ENCODE measurements around the gene MAML3. TPM values are rescaled to one million over a fixed set of nuclear protein-coding genes. Genes with fewer than 3 reads are reported as not detected.

MAML3 gene
- total RNA-seq, 1 experiment from 2014 or later, result 12.1 TPM

- Histone ChIP-seq H3K27me3 (replicated peaks; ENCODE audit: control insufficient read depth, insufficient read depth, low read length) (no peaks in the 10 kb centered on the region), H3K36me3 (ENCODE audit: control insufficient read depth, insufficient read depth, low read length) (no peaks in the 10 kb centered on the region; the same call in 1 of the 2 replicates), H3K4me1 (no peaks in the 10 kb centered on the region), H3K9me3 (no peaks in the 10 kb centered on the region), H3K4me3 (ENCODE audit: low read depth, low read length) (no peak overlapping the region)
- ChIA-PET CTCF (no interaction called here), POLR2A (interaction anchor here (0.6 kb wide), 1 partner anchor 85 kb away, joined by 3 read pairs; no protein-coding TSS in a partner anchor)
- TF ChIP-seq, protein P1, sequence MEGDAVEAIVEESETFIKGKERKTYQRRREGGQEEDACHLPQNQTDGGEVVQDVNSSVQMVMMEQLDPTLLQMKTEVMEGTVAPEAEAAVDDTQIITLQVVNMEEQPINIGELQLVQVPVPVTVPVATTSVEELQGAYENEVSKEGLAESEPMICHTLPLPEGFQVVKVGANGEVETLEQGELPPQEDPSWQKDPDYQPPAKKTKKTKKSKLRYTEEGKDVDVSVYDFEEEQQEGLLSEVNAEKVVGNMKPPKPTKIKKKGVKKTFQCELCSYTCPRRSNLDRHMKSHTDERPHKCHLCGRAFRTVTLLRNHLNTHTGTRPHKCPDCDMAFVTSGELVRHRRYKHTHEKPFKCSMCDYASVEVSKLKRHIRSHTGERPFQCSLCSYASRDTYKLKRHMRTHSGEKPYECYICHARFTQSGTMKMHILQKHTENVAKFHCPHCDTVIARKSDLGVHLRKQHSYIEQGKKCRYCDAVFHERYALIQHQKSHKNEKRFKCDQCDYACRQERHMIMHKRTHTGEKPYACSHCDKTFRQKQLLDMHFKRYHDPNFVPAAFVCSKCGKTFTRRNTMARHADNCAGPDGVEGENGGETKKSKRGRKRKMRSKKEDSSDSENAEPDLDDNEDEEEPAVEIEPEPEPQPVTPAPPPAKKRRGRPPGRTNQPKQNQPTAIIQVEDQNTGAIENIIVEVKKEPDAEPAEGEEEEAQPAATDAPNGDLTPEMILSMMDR (IDR thresholded peaks at IDR 0.05; ENCODE audit: insufficient read depth in 1 of 2, low read depth in 1 of 2, low read length in 1 of 2, severe bottlenecking in 1 of 2, unreplicated experiment in 1 of 2), result no peak
- Mint-ChIP-seq H3K4me1 (ENCODE audit: low read depth, unreplicated experiment) (peaks cover 5% of the 10 kb centered on the region), H3K36me3 (ENCODE audit: insufficient read depth, unreplicated experiment) (no peaks in the 10 kb centered on the region), H3K27ac (ENCODE audit: unreplicated experiment) (no peak overlapping the region), H3K4me3 (ENCODE audit: unreplicated experiment) (no peak overlapping the region), H3K9me3 (ENCODE audit: unreplicated experiment) (no peaks in the 10 kb centered on the region), H3K27me3 (ENCODE audit: insufficient read depth, unreplicated experiment) (no peaks in the 10 kb centered on the region)
- no peak for DNase-seq
- intact Hi-C loops (cut with micrococcal nuclease; ENCODE audit: unreplicated experiment), result no loop called here
- no TSS peak for BruUV-seq (replicated peaks)
These were observed 31.1 kb downstream of the MAML3 start for GRCh38 chr4:140122891-140123290.

GRCh38 chr4:140121646-140122045, 32.3 kb downstream of the MAML3 start:
- Mint-ChIP-seq H3K27me3 (ENCODE audit: insufficient read depth, unreplicated experiment) (no peaks in the 10 kb centered on the region), H3K36me3 (ENCODE audit: insufficient read depth, unreplicated experiment) (no peaks in the 10 kb centered on the region), H3K27ac (ENCODE audit: unreplicated experiment) (no peak overlapping the region), H3K9me3 (ENCODE audit: unreplicated experiment) (no peaks in the 10 kb centered on the region), H3K4me3 (ENCODE audit: unreplicated experiment) (no peak overlapping the region), H3K4me1 (ENCODE audit: low read depth, unreplicated experiment) (peaks cover 11% of the 10 kb centered on the region)
- intact Hi-C loops (cut with micrococcal nuclease; ENCODE audit: unreplicated experiment), result no loop called here
- CTCF ChIA-PET, result no interaction called here
- POLR2A ChIA-PET, result no interaction called here
- Histone ChIP-seq H3K9me3 (no peaks in the 10 kb centered on the region), H3K4me1 (peaks cover 5% of the 10 kb centered on the region), H3K36me3 (ENCODE audit: control insufficient read depth, insufficient read depth, low read length) (no peaks in the 10 kb centered on the region), H3K27me3 (replicated peaks; ENCODE audit: control insufficient read depth, insufficient read depth, low read length) (no peaks in the 10 kb centered on the region), H3K4me3 (ENCODE audit: low read depth, low read length) (no peak overlapping the region)
- no peak for DNase-seq
- no TSS peak for BruUV-seq (replicated peaks)
- TF ChIP-seq, protein P1 (IDR thresholded peaks at IDR 0.05; ENCODE audit: insufficient read depth in 1 of 2, low read depth in 1 of 2, low read length in 1 of 2, severe bottlenecking in 1 of 2, unreplicated experiment in 1 of 2), result no peak

DNA sequence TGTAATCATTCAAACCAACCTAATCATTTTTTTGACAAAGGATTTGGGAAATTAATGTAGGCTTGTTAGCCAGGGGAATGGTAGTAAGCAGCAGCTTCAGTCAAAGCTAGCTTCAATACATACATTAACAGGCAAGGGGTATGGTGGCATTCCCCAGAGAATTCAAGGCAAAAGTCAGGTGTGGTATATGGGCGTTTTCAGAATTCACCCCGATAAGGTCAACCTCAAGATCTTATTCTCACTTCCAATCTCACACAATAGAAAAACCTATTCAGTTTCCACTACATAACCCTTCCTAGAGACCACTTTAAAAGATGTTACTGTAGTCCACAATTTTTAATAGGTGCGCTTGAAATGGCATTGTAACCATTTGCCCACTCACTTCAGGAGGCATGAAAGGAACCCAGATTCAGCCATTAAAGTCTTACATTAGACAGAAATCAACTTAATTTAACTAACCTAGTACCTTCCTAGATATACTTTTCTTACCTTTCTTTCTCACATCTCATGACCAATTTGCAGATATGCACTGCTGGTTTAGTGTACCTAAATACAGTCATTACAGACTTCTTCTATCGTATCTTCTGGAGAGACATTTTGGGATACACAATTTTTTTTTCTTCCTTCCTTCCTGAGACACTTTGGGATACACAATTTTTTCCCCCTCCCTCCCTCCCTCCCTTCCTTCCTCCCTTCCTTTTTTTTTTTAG, 34.9 kb downstream of the MAML3 start:
- H3K4me1 Mint-ChIP-seq (ENCODE audit: low read depth, unreplicated experiment), result peaks cover 9% of the 10 kb centered on the region
- POLR2A ChIA-PET, result no interaction called here
- DNase-seq, result no peak
- intact Hi-C loops (cut with micrococcal nuclease; ENCODE audit: unreplicated experiment), result no loop called here
- Histone ChIP-seq H3K36me3 (ENCODE audit: control insufficient read depth, insufficient read depth, low read length) (no peaks in the 10 kb centered on the region), H3K27me3 (replicated peaks; ENCODE audit: control insufficient read depth, insufficient read depth, low read length) (no peaks in the 10 kb centered on the region), H3K4me1 (peaks cover 6% of the 10 kb centered on the region), H3K9me3 (no peaks in the 10 kb centered on the region), H3K4me3 (ENCODE audit: low read depth, low read length) (no peak overlapping the region)
- no peaks in the 10 kb centered on the region for H3K36me3 Mint-ChIP-seq (ENCODE audit: insufficient read depth, unreplicated experiment)
- no TSS peak for BruUV-seq (replicated peaks)
- no peaks in the 10 kb centered on the region for H3K27me3 Mint-ChIP-seq (ENCODE audit: insufficient read depth, unreplicated experiment)
- no peak overlapping the region for H3K27ac Mint-ChIP-seq (ENCODE audit: unreplicated experiment)
- no peaks in the 10 kb centered on the region for H3K9me3 Mint-ChIP-seq (ENCODE audit: unreplicated experiment)
- CTCF ChIA-PET, result no interaction called here
- H3K4me3 Mint-ChIP-seq (ENCODE audit: unreplicated experiment), result no peak overlapping the region
- TF ChIP-seq, protein P1 (IDR thresholded peaks at IDR 0.05; ENCODE audit: insufficient read depth in 1 of 2, low read depth in 1 of 2, low read length in 1 of 2, severe bottlenecking in 1 of 2, unreplicated experiment in 1 of 2), result no peak

Data from Caco-2 (cell line).